ENCODE data around the gene NYAP2. TPM values are rescaled to one million over a fixed set of nuclear protein-coding genes. Genes with fewer than 3 reads are reported as not detected.
A peak's percentile ranks its signal among the peaks of the same experiment; 100 is the strongest.

Gene NYAP2
- total RNA-seq, 4 donors from 2014 or later, result not detected

- no peaks in the 10 kb centered on the region for H3K27me3 ChIP-seq
- H3K4me3 ChIP-seq, result no peak overlapping the region
- no peak for DNase-seq
- H3K4me1 ChIP-seq, result no peaks in the 10 kb centered on the region
- no peak overlapping the region for H3K27ac ChIP-seq
- H3K36me3 ChIP-seq, result no peaks in the 10 kb centered on the region
- TF ChIP-seq, protein P1, sequence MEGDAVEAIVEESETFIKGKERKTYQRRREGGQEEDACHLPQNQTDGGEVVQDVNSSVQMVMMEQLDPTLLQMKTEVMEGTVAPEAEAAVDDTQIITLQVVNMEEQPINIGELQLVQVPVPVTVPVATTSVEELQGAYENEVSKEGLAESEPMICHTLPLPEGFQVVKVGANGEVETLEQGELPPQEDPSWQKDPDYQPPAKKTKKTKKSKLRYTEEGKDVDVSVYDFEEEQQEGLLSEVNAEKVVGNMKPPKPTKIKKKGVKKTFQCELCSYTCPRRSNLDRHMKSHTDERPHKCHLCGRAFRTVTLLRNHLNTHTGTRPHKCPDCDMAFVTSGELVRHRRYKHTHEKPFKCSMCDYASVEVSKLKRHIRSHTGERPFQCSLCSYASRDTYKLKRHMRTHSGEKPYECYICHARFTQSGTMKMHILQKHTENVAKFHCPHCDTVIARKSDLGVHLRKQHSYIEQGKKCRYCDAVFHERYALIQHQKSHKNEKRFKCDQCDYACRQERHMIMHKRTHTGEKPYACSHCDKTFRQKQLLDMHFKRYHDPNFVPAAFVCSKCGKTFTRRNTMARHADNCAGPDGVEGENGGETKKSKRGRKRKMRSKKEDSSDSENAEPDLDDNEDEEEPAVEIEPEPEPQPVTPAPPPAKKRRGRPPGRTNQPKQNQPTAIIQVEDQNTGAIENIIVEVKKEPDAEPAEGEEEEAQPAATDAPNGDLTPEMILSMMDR (IDR thresholded peaks at IDR 0.05), result no peak
- no peak for TF ChIP-seq POLR2A (IDR thresholded peaks at IDR 0.05)
- H3K9me3 ChIP-seq, result no peaks in the 10 kb centered on the region
Measured at GRCh38 chr2:225637259-225637658, 237.7 kb downstream of the NYAP2 start.

DNA sequence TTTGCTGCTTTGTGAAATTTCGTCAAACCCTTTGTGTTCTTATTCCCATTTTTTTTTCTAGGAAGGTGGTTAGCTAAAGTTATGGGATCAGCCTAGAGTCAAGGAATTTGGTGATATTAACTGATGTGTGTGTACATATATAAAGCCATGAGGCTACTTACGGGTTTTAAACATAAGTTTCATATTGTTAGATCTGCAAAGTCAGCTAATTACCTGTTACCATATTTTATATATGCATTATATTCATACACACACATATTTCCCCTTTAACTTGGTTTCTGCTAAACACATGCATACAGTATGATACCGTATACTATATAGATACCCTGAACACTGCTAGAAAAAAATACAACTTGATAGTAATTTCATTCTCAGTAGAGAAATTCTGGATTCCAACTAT, 241.0 kb downstream of the NYAP2 start:
- no peaks in the 10 kb centered on the region for H3K4me1 ChIP-seq
- H3K27me3 ChIP-seq, result no peaks in the 10 kb centered on the region
- no peak for TF ChIP-seq POLR2A (IDR thresholded peaks at IDR 0.05)
- TF ChIP-seq, protein P1 (IDR thresholded peaks at IDR 0.05), result no peak
- H3K27ac ChIP-seq, result no peak overlapping the region
- no peaks in the 10 kb centered on the region for H3K9me3 ChIP-seq
- no peak for DNase-seq
- no peaks in the 10 kb centered on the region for H3K36me3 ChIP-seq
- H3K4me3 ChIP-seq, result no peak overlapping the region

DNA sequence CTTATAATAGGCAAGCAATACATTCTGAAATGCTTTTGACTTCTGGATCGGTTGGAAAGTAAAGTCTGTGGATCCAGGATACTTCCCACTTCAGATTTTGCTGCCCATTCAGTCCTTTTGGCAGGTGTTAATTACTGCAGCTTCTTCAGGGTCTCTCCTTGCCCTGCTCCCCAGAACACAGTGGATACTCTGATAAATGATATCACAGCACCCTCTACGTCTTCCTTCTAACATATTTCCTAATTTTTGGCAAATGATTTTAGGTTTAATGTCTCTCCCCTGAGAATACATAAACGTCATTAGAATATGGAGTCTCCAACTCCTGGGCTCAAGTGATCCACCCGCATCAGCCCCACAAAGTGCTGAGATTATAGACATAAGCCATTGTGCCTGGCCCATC, 249.8 kb downstream of the NYAP2 start:
- Histone ChIP-seq H3K27ac (no peak overlapping the region), H3K4me3 (no peak overlapping the region), H3K27me3 (no peaks in the 10 kb centered on the region), H3K9me3 (no peaks in the 10 kb centered on the region), H3K36me3 (no peaks in the 10 kb centered on the region), H3K4me1 (no peaks in the 10 kb centered on the region)
- no peak for DNase-seq
- no peak for TF ChIP-seq POLR2A (IDR thresholded peaks at IDR 0.05)
- TF ChIP-seq, protein P1 (IDR thresholded peaks at IDR 0.05), result no peak

GRCh38 chr2:225650041-225650440, 250.5 kb downstream of the NYAP2 start:
- TF ChIP-seq, protein P1 (IDR thresholded peaks at IDR 0.05), result no peak
- no peak for TF ChIP-seq POLR2A (IDR thresholded peaks at IDR 0.05)
- H3K27ac ChIP-seq, result no peak overlapping the region

GRCh38 chr2:225660262-225661131, 261.0 kb downstream of the NYAP2 start:
- TF ChIP-seq, protein P1 (IDR thresholded peaks at IDR 0.05), result peak; percentile 33 to 86 (median 80)
- TF ChIP-seq POLR2A (IDR thresholded peaks at IDR 0.05), result no peak
- DNase-seq, result peak; percentile 76 to 88 (median 77)
- Histone ChIP-seq H3K36me3 (no peaks in the 10 kb centered on the region), H3K27me3 (no peaks in the 10 kb centered on the region), H3K9me3 (no peaks in the 10 kb centered on the region), H3K4me3 (no peak overlapping the region), H3K4me1 (no peaks in the 10 kb centered on the region), H3K27ac (no peak overlapping the region)

More at GRCh38 chr2:225650041-225650440, 250.5 kb downstream of the NYAP2 start:
- Histone ChIP-seq H3K4me3 (no peak overlapping the region), H3K4me1 (no peaks in the 10 kb centered on the region), H3K9me3 (no peaks in the 10 kb centered on the region), H3K36me3 (no peaks in the 10 kb centered on the region), H3K27me3 (no peaks in the 10 kb centered on the region)
- no peak for DNase-seq

Measured in Peyer's patch (tissue), 4 donors.